NCI-H2227 (cell line): ENCODE data around the gene TARS1.

Source experiments
- DNase-seq: peaks from one replicate; lab custom pipeline; 2025; ENCODE audit not compliant: unreplicated experiment; lab: John Stamatoyannopoulos, UW

The TARS1 gene

GRCh38 chr5:33440482-33441240 is at the start of gene TARS1:
Gene TARS1 (plus strand): TSS chr5:33440965. CDS start chr5:33441087, 122 bp downstream.
- peak; percentile 100 for DNase-seq

- DNase-seq, result no peak
Measured at GRCh38 chr5:33398501-33398900, 42.3 kb upstream of the TARS1 start.

- no peak for DNase-seq
Measured at GRCh38 chr5:33400675-33401074, 40.1 kb upstream of the TARS1 start.

GRCh38 chr5:33401482-33402390 is 39.0 kb upstream of the TARS1 start:
- DNase-seq, result no peak

GRCh38 chr5:33403187-33403586 is 37.6 kb upstream of the TARS1 start:
- no peak for DNase-seq

- no peak for DNase-seq
Measured at GRCh38 chr5:33408816-33409215, 31.9 kb upstream of the TARS1 start.

- DNase-seq, result no peak
Measured at GRCh38 chr5:33409435-33410170, 31.2 kb upstream of the TARS1 start.

GRCh38 chr5:33410221-33410620 is 30.5 kb upstream of the TARS1 start:
- no peak for DNase-seq

- no peak for DNase-seq
Measured at GRCh38 chr5:33411498-33411897, 29.3 kb upstream of the TARS1 start.

- no peak for DNase-seq
Measured at GRCh38 chr5:33415811-33416354, 24.9 kb upstream of the TARS1 start.

GRCh38 chr5:33417632-33418031 is 23.1 kb upstream of the TARS1 start:
- no peak for DNase-seq

GRCh38 chr5:33420946-33421345 is 19.8 kb upstream of the TARS1 start:
- DNase-seq, result no peak

GRCh38 chr5:33422191-33422590 is 18.6 kb upstream of the TARS1 start:
- DNase-seq, result no peak

- no peak for DNase-seq
Measured at GRCh38 chr5:33423018-33423630, 17.6 kb upstream of the TARS1 start.

- no peak for DNase-seq
Measured at GRCh38 chr5:33425314-33425713, 15.5 kb upstream of the TARS1 start.

GRCh38 chr5:33430983-33431382 is 9.8 kb upstream of the TARS1 start:
- no peak for DNase-seq

GRCh38 chr5:33432656-33433055 is 8.1 kb upstream of the TARS1 start:
- DNase-seq, result no peak

- DNase-seq, result no peak
Measured at GRCh38 chr5:33433303-33434240, 7.2 kb upstream of the TARS1 start.

GRCh38 chr5:33435893-33436490 is 4.8 kb upstream of the TARS1 start:
- peak; percentile 85 for DNase-seq
